Measurements from ENCODE around the gene PCK1. TPM values are rescaled to one million over a fixed set of nuclear protein-coding genes. Genes with fewer than 3 reads are reported as not detected.

PCK1 gene
- polyA plus RNA-seq, 5 donors, result 0.18 to 0.55 (median 0.22) TPM

DNA sequence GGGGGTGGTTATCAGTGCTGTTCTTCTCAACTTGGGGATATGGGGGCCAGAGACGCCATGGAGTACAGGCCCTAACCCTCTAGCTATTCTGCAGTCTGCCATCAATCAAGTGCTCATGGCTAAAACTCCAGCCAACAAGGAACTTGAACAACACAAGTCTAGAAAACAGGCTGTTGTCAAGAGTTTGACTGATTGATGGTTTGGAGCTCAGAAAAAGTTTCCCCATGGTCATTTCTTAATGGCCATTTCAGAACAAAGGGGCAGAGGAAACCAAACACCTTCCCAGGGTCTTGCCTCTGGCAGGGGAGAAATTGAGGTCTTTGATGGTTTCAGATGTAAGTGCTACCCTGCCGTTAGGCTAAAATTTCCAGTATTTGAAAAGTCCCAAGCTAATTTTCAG lies 15.1 kb downstream of the PCK1 start:
- DNase-seq, result no peak

DNA sequence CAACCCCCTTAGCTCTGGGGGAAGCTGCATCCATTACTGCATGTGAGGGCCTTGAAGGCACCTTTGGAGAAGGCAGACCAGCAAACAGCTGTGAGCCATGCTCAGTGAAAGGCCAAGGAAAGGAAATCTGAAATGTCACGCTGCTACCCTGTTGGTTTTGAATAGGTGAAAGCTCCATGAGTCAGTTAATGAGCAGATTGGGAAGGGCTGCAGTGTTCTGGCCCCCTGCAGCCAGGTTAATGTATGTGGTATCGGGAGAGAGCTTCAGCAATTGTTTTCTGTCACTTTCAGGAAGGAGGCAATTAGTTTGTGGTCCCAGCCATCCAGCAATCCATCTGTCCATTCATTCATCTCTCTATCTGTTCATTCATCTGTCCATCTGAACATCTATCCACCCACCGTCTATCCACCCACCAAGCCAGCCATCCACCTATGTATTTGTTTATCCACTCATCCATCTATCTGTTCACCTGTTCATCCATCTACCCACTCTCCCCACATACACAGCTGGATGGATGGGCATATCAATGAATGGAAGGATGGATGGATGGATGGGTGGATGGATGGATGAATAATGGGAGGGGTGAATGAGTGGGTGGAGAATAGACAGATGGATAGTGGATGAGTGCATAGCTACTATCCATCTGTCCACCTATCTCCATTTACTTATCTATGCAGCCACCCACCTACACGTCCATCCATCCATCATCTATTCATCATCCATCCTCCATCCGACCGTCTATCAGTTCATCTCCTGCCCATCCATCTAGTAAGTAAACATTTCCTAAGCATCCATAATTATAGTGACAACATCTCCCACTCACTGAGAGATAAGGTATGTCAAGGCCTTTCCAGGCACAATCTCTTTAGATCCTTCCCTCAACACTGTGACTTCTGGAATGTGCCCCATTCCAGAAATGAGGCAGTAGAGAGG lies 16.0 kb downstream of the PCK1 start:
- no peak for DNase-seq

DNA sequence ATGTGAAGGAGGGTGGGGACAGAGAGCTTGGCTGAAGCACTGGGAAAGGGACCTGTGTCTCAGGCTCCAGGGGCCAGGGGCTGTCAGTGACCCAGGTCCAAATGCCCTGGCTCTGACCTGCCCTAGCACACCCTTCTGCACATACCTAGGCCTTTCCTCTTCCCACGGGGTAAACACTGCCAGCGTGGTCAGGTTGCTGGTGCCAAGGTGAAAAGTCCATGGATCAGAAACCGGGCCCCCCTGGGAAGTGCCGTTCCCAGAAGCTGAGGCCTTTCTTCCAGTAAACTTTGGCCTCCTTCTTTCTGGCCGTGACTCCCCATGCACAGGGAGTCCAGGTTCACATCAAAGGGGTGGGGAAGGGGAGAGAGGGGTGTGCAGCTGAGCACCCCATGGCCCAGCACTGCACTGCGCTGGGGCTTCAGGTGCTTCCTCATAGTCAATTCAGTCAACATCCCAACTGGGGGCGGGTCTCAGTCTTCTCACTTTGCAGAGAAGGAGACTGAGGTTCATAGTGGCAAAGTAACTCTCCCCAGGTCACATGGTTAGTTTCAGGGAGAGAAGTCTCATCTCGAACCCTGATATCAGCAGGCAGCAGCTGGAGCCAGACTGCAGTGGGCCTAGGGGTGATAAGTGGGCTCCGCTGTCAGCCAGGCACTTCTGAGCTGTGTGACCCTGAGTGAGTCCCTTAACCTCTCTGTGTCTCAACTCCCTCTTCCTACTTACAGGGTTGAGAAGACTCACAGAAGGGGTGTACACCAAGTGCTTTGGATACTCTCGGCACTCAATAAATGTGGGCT lies 17.0 kb downstream of the PCK1 start:
- DNase-seq, result no peak

DNA sequence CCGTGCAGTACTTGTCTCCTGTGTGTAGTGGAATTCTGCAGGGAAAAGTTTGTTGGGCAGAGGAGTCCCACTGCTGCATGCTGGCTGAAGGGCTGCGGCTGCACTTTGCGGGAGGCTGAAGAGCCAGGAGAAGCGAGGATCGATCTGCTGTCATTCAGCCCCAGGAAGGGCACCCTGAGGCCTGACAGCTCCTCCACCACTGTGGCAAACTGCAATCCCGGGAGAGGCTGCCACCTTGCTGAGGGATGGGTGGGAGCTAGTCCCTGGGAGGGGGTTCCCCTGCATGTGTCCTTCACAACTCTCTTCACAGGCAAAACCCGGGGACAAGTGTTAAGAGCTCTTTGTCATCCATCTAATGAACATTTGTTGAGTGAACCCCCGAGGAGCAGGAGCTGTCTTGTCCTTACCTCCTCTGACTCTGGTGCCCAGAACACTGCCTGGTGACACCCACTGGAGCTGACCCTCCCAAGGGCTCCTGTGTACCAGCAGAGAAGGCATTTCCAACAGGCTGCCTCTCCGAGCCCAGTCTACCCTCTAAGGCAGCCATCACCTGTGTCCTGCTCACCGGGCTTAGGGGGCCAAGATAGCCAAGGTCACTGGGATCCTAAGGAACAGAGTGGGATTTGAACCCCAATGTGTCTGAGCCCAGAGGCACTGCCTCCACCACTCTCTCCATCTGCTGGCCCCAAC lies 17.7 kb downstream of the PCK1 start:
- DNase-seq, result no peak

DNA sequence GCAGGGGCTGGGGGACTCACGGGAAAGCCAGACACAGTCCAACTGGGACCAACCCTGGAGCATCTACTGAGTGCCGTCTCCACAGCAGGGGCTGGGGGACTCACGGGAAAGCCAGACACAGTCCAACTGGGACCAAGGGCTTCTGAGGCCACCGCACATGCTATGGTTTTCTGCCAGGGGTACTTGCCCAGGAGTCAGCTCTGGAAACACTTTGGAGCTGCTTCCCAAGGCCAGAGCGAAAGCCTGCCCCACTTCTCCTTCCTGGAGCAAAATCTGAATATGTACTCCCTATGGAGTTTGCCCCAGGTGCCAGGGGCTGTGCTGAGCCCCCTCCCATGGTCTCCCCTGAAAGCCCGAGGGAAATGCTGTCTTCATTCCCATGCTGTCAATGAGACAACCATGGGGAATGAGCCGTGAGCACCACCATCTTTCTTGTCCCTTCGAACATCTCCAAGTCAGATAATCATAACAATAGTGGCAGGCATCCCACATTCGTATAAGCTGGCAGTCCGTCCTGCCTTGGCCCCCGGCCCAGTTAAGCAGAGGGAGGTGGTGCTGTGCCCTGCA lies 18.5 kb downstream of the PCK1 start:
- DNase-seq, result no peak

DNA sequence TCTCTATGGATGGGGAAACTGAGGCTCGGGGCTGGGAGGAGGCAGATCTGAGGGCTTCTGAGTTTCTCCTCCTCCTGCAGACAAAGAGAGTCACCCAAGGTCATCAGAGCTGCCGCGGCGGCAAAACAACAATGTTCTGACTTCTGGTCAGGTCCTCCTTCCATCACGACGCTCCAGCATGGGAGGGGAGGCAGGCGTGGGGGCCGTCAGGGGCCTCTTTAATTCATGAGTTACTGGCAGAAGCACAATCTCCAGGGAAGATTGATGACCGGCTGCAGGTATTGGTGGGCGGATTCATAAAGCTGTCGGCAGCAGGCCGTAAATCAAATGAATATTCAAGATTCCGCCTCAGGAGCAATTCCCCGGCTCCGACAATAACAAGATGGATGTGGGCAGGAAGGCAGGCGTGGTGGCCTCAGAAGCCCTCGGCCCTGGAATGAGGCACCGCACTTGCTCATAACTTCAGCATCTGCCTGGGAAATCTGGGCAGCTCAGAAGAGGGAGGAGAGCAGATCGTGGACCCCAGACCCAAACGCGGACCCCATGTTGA lies 19.1 kb downstream of the PCK1 start:
- DNase-seq, result no peak

DNA sequence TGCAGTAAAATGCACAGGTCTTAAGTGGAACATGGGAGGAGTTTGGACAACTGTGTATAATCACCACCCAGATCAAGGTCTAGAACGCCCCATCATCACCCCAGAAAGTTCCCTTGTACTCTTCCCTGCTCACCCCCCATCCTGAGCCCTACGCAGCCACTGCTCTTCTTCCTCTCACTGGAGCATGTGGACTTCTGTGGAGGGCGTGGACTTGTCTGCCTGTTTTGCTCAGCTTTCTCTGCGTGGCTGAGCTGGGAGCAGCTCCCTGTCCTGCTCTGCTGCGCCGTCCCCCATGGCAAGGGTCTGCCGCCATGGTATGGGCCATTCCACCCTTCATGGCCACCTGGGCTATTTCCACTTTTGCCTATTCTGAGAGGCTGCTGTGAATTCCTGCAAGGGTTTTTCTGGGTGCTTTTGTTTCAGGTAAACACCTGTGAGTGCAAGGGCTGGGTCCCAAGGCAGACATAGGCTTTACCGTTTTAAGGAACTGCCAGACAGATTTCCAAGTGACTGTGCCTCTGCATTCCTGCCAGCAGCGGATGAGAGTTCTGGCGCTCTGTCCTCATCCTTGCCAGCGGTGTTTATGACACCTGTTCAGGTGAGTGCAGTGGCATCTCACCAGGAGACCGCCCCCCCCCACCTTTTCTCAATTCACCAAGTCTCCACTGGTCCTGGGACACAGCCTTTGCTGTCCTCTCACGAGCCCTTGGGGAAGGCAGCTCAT lies 19.7 kb downstream of the PCK1 start:
- DNase-seq, result no peak

DNA sequence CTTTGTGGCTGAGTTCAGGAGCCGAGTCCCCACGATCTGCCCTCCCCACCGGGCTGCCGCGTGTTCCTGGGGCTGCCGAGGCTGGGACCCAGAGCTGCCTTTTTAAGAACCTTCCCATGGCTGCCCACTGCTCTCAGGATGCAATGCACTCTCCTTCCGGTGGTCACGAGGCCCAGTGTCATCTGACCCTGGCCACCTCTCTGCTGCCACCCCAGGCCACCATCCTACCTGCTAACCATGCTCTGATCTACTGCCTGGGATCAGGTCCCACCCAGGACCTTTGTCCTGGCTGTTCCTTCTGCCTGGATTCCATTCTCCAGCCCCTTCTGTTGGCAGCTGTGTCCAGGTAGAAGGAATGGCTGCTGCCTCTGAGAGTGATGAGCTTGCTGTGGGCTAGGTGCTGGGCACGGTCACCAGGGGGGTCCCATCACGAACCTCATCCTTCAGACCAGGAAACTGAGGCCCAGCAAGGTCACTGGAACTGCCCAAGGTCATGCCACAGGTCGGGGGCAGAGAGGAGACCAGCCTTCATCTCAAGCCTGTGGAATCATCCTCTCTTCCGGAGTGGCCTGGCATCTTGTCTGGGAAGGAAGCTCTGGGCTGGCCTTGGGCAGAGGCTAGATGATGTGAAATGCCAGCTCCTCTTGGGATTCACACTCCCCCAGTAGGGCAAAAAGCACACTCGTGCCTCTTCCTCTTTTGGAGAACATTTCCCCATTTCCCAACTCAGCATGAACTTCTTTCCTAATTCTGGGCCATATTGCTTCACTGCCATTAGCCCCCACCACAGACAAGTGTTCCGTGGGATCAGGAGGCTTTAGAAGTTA lies 20.5 kb downstream of the PCK1 start:
- no peak for DNase-seq

DNA sequence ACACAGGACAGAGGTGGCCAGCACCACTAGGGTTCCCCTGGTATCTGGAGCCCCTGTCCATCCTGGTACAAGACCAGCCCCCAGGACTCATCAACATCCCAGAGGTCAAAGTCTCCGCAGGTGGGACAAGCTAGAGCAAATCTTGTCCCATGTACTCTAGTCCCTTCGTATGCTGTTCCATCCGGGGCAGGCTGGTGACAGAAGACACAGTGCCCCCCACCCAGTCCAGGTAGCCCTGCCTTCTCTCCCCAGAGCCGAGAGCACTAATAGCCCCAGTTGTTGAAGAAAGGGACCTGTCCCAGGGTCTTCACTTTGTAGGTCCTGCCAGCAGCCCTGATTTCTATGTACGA lies 21.1 kb downstream of the PCK1 start:
- no peak for DNase-seq

DNA sequence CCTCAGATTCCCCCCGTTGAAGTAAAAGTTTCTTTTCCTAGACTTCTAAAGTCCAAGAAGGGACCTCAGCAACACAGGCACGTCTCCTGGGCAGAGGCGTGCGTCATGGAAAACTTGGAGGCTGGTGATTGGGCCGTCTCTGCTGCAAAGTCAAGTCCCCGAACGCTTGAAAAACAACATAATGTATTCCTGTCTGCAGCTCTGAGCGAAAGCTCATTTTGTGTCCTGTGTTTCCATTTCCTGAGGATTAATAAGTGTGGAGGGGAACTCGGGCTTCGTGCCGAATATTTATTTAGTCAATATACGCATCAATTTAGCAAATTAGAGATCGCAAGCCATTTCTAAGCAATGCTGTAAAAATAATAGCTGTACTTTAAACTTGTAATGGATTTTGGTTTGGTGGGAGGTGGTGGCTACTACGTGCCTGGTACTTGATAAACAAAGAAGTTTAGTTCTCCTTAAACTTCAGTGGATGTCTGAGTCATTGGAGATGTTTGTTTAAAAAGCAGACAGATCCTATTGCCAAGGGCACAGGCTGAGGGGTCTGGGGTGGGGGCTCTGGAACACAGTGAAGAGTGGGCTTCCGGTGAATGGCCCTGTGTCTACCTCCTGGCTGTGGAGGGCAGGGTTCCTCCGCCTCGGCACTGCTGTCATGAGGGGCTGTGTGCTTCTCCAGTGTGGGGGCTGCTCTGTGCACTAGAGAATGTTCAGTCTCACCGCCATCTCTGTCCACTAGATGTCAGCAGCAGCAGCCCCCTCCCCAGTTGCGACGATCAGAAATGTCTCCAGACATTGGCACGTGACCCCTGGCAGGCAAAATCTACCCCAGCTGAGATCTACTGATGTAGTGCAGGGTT lies 21.8 kb downstream of the PCK1 start:
- DNase-seq, result peak; percentile 51 to 67

DNA sequence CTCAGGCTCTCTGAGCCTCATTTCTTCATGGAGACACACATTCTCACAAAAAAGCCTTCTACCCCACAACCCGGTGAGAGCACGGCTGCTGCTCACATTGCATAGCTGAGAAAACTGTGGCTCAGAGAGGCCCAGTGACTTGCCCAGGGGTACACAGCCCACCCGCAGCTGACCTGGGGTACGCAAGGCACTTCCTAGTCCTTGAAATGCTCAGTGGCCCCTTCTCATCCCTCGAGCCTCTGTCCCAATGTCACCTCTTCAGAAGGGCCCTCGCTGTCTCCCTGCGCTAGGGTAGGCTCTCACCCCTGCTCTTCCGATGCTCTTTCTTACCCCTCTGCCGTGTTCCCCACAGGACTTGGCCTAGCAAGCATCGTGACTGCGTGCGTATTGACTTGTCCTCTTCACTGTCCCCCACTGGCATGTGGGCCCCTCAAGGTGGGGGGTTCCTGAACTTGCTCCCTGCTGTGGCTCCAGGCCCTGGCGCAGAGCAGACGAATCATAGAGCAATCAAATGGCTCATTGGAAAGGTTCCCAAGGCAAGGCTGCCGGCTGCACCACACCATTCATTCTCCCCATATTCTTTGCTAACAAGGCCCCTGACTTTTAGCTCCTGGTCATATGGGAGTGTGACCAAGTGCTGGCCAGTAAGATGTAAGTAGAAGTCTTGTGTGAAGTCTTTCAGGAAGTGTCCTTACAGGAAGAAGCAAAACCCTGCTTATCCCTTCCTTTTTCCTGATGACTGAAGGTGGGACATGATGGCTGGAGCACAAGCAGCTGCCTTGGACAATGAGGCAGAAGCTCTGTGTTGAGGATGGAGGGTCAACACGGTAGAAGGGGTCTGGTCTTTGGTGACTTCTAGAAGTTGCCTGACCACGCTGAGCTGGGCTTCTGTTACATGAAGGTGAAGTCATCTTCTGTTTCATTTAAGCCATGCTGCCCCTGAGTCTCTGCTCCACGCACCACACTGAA lies 22.7 kb downstream of the PCK1 start:
- no peak for DNase-seq

DNA sequence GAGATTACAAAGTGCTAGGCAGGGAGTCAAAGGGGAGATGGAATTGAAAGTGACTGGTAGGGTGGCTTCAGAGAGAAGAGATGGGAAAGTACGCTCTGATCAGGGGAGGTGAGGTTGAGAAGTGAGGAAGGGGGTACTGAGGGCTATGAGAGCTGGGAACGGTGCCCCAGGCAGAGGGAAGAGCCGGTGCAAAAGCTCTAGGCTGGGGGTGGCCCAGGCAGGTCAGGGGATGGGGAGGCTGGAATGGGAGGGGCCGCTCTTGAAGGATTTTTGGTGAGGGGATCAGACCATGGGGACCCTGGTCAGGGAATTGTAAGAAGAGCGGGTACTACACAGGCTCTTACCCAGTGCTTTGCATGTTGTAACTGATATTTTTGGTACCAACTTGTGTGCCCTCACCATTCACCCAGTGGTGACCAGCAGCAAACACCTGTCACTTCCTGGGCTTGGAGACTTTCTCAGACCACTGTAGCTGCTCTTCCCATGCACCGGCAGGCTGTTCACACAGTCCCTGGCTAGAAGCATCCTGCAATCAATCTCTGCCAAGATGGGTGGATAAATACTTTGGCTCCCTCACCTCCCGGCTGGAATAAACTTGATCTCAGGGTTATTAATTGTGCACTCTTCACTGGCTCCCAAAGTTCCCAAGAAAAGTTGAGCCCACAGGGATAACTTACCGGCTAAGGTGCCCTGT lies 24.0 kb downstream of the PCK1 start:
- DNase-seq, result no peak

DNA sequence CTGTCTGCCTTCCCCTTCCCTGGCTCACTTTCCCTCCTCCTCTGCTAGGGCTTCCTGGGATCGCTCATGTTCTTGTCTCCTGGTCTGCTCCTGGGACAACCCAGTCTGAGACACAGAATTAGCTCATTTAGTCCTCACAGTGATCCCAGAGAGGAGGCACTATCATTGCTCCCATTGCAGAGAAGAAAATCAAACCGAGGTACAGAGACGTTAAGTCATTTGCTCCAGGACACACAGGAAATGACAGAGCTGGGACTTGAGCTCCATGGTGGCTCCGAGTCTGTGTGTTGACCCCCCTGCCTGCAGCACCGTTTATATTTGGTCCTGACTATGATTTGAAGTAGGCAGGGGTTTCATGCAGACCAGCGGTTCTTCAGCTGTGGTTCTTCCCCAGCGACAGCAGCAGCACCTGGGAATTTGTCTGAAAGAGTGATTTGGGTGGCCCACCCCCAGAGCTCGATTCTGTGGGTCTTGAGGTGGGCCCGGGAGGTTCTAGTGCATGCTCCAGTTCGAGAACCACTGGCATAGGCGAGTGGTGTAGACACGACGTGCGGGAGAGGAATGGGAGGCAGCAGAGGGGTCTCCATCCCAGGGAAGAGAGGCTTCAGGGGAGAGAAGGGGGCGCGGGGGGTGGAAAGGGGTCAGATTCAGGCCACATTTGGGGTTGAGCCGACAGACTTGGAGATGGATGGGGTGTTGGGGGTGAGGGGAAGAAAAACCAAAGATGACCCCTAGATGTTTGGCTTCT lies 24.7 kb downstream of the PCK1 start:
- DNase-seq, result no peak

DNA sequence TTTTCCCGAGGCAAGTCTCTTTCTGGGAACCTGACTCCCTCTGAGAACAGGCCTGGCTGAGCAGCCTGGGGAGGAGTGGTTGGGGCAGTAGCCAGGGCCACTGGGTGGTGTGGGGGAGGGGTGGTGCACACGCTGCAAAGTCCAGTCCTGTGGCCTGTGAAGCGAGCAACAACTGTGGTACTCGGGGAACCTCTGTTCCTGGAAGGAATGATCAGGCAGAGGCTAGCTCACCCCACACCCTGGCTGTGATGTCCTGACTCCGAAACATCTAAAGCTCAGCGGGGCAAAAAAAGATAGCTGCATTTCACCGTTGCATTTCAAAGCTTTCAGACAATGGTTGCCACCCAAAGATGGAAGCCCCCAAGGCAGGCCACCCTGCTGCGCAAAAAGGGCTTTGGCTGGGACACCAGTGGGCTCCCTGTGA lies 25.5 kb downstream of the PCK1 start:
- DNase-seq, result no peak

DNA sequence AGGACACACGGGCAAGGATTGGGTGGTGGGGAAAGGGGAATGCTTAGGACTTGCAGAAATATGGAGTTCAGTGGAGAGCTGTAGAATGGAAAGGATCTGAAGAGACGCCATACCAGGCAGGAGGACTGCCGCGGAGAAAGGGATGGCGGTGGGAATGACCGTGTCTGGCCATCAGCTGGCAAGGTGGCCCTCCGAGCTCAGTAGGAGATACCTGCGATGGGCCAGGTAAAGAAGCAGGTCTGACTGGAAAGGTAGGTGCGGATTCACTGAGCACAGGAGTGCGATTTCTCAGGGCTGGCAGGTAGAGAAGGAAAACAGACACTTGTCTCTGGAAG lies 26.0 kb downstream of the PCK1 start:
- DNase-seq, result no peak

DNA sequence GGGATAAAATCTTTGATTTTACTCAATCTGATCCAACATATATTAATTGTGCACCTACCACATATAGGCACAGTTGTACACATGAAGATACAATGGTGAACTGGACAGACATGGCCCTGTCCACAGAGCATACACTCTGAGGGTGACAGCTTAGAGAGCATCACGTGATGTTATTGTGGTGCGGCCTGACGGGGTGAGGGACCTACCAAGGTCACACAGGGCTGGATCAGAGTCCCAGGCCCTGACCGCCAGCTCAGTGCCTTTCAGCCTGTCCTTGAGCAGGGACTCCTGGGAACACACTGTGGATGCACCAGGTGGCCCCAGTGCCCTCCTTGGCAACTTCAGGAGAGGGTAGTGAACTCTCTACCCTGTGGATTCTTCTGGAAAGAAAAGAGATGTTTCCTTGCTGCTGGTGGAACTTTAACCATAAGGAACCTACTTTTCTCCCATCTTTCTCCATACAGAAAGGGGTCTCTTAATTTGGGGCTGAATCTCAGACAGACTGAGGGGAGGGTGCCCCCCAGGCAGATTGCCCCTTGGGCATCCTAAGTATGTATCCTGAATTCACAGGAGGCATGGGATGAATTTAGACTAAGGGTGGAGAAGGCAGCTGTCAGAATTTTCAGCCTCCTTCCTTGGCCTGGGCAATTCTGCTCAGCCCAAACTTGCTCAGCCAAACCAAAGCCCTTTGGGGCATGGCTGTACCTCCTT lies 26.5 kb downstream of the PCK1 start:
- DNase-seq, result no peak
